Activated CD8-positive, alpha-beta memory T cell treated with anti-CD3 and anti-CD28 coated beads, Interleukin-2, amount 10 ng/mL, durations not matched to agents 7 days and 5 days (primary cell): Measurements from ENCODE around the gene GSS. TPM values are rescaled to one million over a fixed set of nuclear protein-coding genes. Genes with fewer than 3 reads are reported as not detected.

Experiments
- ATAC-seq: fragments of 150-1000 bp; cut with Tn5 transposase; one replicate; pipeline ENCODE4 v1.10.0; 2021; ENCODE audit warnings: moderate library complexity
- CTCF ChIA-PET: fragments of 350-600 bp; sonication (Branson Sonifier 250); formaldehyde crosslinking; loops from one replicate; lab custom pipeline; 2021; ENCODE audit warnings: antibody characterized with exemption; lab: Charles Lee
- DNase-seq: peaks from one replicate; pipeline ENCODE4 v3.0.0-alpha.2; 2020
- H3K27ac Mint-ChIP-seq: one replicate; pipeline ENCODE4 v1.8.0; 2021; ENCODE audit warnings: mild to moderate bottlenecking, mixed read lengths
- H3K27me3 Mint-ChIP-seq: one replicate; pipeline ENCODE4 v1.8.0; 2021; ENCODE audit warnings: mixed read lengths
- H3K36me3 Mint-ChIP-seq: one replicate; pipeline ENCODE4 v1.8.0; 2021; ENCODE audit warnings: mild to moderate bottlenecking, mixed read lengths
- H3K4me1 Mint-ChIP-seq: one replicate; pipeline ENCODE4 v1.8.0; 2021; ENCODE audit warnings: mixed read lengths
- H3K4me3 Mint-ChIP-seq: one replicate; pipeline ENCODE4 v1.8.0; 2021; ENCODE audit warnings: mild to moderate bottlenecking, moderate library complexity, mixed read lengths
- H3K9me3 Mint-ChIP-seq: one replicate; pipeline ENCODE4 v1.8.0; 2022; ENCODE audit warnings: low read depth, mixed read lengths
- total RNA-seq, 2 experiments: library from RNA; stranded (reverse); gene quantifications; one replicate each; pipeline ENCODE4 v1.2.3, GENCODE V29; 2021

The GSS gene
- total RNA-seq, 2 experiments from 2014 or later = 59.4 to 64.6 TPM

DNA sequence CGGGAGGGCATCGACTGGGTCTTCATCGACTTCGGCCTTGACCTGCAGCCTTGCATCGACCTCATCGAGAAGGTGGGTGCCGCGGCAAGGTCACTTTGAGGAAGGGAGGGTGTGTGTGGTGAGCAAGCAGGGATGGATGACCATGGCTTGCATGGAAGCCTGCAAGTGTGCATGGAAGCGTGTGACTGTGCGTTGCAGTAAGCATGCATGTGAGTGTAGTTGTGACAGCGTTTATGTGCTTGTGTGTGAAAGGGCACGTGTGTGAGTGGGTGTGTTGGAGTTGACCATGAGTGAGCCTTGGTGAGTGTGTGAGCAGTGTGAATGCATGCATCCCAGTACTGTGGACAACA lies 32.6 kb upstream of the GSS start:
- H3K27ac Mint-ChIP-seq = no peak overlapping the region

DNA sequence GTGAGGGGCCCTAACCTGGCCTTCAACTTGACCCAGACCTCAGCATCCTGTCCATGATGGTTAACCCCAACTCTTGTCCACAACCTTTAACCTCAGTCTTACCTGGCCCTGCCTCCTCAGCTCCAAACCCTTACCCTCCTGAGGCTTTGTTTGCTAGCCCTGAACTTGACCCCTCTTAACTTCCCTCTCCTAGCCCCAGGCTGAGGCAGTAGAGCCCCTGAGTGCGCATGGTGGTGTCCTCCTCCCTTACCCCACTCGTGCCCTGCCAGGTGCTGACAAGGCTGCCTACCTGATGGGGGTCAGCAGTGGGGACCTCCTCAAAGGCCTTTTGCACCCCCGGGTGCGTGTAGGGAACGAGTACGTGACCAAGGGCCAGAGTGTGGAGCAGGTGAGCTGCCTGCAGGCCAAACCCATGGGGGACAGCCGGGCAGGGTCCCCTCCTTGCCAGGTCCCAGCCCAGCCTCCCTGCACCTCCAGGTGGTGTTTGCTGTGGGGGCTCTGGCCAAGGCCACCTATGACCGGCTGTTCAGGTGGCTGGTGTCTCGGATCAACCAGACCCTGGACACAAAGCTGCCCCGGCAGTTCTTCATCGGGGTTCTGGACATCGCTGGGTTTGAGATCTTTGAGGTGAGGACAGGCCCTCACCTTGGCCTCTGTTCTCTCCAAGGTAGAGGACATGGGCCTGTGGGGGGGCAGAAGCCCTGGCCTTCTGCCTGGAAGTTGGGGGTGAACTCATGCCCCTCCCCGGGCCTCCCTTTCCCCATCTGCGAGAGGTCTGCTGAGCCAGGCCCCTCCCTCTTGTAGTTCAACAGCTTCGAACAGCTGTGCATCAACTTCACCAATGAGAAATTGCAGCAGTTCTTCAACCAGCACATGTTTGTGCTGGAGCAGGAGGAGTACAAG lies 31.9 kb upstream of the GSS start:
- ATAC-seq = no peak
- CTCF ChIA-PET = no interaction called here
- Mint-ChIP-seq H3K27me3 (peaks cover 9% of the 10 kb centered on the region), H3K27ac (no peak overlapping the region), H3K4me1 (no peaks in the 10 kb centered on the region), H3K4me3 (no peak overlapping the region), H3K36me3 (no peaks in the 10 kb centered on the region), H3K9me3 (no peaks in the 10 kb centered on the region)
- DNase-seq = no peak

More for the DNA sequence above, 32.6 kb upstream of the GSS start:
- CTCF ChIA-PET = no interaction called here
- no peaks in the 10 kb centered on the region for H3K36me3 Mint-ChIP-seq
- ATAC-seq (no peak), DNase-seq (no peak)
- no peak overlapping the region for H3K4me3 Mint-ChIP-seq
- no peaks in the 10 kb centered on the region for H3K9me3 Mint-ChIP-seq
- peaks cover 9% of the 10 kb centered on the region for H3K27me3 Mint-ChIP-seq
- no peaks in the 10 kb centered on the region for H3K4me1 Mint-ChIP-seq

DNA sequence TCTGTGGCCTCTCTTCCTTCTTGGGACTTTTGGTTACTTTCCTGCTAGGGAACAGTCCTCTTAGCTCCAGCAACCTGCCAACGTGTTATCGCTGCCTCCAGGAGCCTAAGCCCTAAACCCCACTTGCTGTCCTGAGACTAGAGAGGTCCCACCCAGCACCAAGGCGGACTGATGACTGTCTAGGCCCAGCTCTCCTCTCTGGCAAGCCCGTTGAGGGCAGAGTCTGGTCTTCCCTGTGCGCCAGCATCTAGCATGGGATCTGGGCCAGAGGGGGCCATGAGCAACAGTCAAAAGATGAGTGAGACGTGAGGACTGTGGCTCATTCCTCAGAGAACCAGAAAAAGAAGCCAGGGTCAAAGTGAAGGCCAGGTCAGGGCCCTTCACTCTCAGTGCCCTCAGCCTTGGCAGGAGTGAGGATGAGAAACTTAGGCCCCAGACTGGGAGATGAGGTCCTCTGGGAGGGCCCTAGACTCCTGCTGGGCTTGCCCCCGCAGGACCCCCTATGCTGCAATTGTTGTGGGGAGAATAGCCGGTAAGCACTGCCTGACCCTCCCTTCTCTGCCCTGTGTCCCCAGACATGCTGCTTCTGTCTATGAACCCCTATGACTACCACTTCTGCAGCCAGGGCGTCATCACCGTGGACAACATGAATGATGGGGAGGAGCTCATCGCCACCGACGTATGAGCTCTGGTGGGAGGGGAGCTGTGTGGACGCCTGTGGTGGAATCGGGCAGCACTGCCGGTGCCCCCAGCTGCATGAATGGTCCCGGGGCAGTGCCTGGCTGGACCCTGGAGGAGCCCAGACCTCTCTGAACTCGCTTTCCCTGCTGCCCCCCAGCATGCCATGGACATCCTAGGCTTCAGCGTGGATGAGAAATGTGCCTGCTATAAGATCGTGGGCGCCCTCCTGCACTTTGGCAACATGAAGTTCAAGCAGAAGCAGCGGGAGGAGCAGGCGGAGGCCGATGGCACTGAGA lies 31.0 kb upstream of the GSS start:
- no peak overlapping the region for H3K27ac Mint-ChIP-seq
- no peaks in the 10 kb centered on the region for H3K9me3 Mint-ChIP-seq
- H3K36me3 Mint-ChIP-seq = no peaks in the 10 kb centered on the region
- CTCF ChIA-PET = interaction anchor here (1.6 kb wide), 1 partner anchor 11 kb away, joined by 3 read pairs; no protein-coding TSS in a partner anchor
- peaks cover 11% of the 10 kb centered on the region for H3K27me3 Mint-ChIP-seq
- no peak for DNase-seq
- no peaks in the 10 kb centered on the region for H3K4me1 Mint-ChIP-seq
- ATAC-seq = no peak
- no peak overlapping the region for H3K4me3 Mint-ChIP-seq

DNA sequence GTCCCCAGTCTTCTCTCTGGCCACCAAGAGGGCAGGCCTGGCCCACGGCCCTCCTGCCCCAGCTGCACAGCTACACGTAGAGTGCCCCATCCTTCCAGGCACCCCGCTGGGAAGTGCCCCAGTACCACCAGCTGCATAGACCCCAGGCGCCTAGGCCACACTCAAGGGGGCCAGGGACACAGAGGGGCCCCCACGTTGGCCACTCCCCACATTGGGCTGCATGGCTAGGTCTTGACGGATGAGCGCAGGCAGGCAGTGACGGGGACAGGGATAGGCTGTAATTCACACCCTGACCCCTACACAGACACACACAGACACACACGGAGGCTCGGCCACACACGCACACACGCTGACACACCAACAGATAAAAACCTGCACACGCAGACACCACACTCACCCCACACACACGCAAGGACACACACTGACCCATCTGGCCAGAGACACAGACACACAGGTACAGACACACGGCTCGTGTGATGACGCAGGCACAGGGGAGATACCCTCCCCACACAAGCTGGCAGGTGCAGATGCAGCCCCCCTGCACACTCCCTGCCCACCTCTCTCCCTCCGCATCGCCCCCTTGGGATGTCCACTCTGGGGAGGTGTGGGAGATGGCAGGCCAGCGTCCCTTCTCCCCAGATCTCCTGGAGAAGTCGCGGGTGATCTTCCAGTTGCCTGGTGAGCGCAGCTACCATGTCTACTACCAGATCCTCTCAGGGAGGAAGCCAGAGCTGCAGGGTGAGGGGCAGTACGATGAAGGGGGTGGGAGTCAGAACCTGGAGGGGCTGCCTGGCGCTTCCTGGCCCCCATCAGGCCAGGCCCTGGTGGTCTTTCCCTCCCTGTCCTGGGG lies 30.1 kb upstream of the GSS start:
- H3K4me3 Mint-ChIP-seq = no peak overlapping the region
- H3K9me3 Mint-ChIP-seq = no peaks in the 10 kb centered on the region
- no peaks in the 10 kb centered on the region for H3K4me1 Mint-ChIP-seq
- DNase-seq (no peak), ATAC-seq (no peak)
- no peaks in the 10 kb centered on the region for H3K36me3 Mint-ChIP-seq
- H3K27ac Mint-ChIP-seq = no peak overlapping the region
- CTCF ChIA-PET = interaction anchor here (1.0 to 1.6 kb wide), 2 partner anchors 12 to 112 kb away, joined by 3 to 4 read pairs; no protein-coding TSS in a partner anchor
- H3K27me3 Mint-ChIP-seq = peaks cover 11% of the 10 kb centered on the region

DNA sequence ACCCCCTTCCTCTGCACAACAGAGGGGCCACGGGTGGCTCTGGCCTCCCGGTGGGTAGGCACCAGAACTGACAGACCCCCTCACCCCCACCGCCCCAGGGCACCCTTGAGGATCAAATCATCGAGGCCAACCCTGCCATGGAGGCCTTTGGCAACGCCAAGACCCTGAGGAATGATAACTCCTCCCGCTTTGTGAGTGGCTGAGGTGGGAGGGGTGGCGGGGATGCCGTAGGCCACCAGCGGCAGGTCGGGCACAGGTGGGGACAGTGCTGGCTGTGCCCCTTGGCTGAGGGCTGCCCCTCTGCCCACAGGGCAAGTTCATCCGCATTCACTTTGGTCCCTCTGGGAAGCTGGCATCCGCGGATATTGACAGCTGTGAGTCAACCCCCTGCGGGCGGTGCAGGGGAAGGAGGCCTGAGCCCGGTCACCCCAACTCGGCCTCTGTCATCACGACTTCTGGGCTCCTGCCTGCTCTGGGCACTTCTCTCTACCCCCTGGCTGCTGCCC lies 29.2 kb upstream of the GSS start:
- Mint-ChIP-seq H3K36me3 (no peaks in the 10 kb centered on the region), H3K9me3 (no peaks in the 10 kb centered on the region), H3K27ac (no peak overlapping the region), H3K4me1 (no peaks in the 10 kb centered on the region), H3K27me3 (peaks cover 11% of the 10 kb centered on the region), H3K4me3 (no peak overlapping the region)
- CTCF ChIA-PET = interaction anchor here (1.0 to 1.6 kb wide), 2 partner anchors 13 to 111 kb away, joined by 3 to 4 read pairs; no protein-coding TSS in a partner anchor
- ATAC-seq (no peak), DNase-seq (no peak)

DNA sequence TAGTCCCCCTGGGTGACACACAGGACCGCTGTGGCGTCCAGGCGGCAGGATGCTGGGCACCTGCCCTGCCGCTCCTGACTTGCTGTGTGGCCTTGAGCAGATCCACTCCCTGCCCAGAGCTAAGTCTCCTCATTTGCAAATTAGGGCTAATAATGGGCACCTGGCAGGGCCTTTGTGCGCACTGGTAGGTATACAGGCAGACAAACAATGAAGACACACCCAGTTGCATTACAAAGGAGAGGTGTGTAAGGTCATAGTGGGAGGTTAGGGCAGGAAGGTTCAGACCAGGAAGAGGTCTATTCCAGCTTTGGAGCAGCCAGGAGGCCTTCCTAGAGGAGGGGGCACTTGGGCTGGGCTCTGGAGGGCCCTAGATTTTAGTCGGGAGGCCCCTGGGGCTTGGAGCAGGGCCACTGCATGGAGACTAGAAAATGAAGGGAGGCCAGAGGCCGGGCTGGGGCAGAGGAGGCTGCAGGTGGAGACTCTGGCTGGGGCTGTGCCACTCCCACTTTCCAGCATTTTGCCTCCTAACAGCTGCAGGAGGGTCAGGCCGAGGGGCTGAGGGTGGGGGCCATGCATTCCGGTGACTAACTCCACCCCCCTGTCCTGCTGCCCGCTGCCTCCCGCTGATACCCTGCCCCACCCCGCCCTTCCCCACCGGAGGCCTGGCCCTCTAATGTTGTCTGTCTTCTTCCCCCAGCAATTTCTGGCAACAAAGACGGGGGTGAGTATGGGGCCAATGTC lies 28.6 kb upstream of the GSS start:
- Mint-ChIP-seq H3K4me3 (no peak overlapping the region), H3K4me1 (no peaks in the 10 kb centered on the region), H3K27ac (no peak overlapping the region), H3K9me3 (no peaks in the 10 kb centered on the region), H3K27me3 (peaks cover 11% of the 10 kb centered on the region), H3K36me3 (no peaks in the 10 kb centered on the region)
- no peak for ATAC-seq
- DNase-seq = no peak
- CTCF ChIA-PET = no interaction called here

DNA sequence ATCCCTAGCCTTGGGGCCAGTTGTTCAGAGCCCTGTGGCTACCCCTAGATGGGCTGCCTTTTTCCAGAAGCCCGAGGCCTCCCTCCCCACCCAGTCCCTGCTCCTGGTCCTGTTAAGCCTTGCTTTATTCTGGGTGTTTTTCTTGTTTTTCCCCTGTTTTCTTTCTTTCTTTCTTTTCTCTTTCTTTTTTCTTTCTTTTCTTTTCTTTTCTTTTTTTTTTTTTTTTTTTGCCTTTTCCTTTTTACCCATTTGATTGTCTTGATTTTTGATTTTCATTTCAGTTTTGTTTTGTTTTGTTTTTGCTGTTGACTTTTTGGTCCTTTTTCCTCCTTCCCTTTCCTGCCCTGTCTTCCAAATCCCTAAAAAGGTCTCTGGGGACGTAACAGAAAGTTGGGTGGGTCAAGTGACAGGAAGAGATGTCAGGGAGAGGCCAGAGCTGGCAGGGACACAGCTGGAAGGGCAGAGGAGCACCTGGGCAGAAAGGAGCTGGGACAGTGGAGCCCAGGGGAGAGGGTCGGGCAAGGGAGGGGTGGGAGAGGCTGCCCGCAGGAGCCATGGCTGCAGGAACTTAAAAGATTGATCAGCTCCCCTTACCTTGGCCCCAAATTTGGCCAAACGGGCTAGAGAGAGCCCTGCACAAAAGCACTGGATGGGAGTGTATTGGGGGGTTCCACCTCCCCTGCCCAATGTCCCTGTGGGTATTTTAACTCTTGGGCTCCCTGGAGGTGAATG lies 27.6 kb upstream of the GSS start:
- CTCF ChIA-PET = no interaction called here
- Mint-ChIP-seq H3K4me1 (no peaks in the 10 kb centered on the region), H3K9me3 (no peaks in the 10 kb centered on the region), H3K4me3 (no peak overlapping the region), H3K27ac (no peak overlapping the region), H3K36me3 (no peaks in the 10 kb centered on the region), H3K27me3 (peaks cover 11% of the 10 kb centered on the region)
- no peak for ATAC-seq
- DNase-seq = no peak

DNA sequence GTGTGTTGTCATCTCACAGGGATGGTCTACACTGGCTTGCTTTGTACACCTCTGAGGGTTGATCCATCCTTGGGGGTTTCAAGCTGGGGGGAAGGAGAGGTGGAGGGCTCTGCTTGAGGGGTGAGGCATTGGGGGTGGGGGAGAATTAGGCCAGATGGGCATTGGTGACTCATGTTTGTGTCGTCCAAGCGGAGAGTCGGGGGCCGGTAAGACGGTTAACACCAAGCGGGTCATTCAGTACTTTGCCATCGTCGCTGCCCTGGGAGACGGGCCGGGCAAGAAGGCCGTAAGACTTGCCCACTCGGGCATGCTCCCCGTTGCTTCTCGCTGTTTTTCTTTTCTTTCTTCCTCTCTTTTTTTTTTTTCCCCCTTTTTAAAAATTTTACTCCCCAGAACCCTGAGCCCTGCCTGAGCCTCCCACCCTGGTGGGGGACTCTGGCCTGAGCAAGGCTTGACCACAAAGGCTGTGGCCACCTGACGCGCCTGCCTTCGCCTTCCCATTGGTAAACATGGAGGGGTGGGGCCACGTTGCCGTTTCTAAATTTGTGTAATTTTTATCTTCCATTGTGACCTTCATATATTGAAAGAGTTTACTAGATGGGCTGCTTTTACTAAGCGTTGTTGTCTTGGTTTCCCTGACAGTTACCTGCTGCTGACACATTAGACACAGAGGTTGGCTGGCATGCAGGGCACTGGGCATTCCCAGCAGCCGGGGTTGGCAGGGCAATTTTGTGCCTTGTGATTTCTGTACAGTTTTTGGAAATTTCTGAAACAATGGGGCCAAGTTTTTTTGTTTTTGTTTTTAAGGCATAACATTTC lies 26.9 kb upstream of the GSS start:
- H3K27ac Mint-ChIP-seq = no peak overlapping the region
- DNase-seq = no peak
- no peak for ATAC-seq
- peaks cover 11% of the 10 kb centered on the region for H3K27me3 Mint-ChIP-seq
- H3K4me3 Mint-ChIP-seq = no peak overlapping the region
- no peaks in the 10 kb centered on the region for H3K36me3 Mint-ChIP-seq
- H3K4me1 Mint-ChIP-seq = no peaks in the 10 kb centered on the region
- CTCF ChIA-PET = no interaction called here
- no peaks in the 10 kb centered on the region for H3K9me3 Mint-ChIP-seq

DNA sequence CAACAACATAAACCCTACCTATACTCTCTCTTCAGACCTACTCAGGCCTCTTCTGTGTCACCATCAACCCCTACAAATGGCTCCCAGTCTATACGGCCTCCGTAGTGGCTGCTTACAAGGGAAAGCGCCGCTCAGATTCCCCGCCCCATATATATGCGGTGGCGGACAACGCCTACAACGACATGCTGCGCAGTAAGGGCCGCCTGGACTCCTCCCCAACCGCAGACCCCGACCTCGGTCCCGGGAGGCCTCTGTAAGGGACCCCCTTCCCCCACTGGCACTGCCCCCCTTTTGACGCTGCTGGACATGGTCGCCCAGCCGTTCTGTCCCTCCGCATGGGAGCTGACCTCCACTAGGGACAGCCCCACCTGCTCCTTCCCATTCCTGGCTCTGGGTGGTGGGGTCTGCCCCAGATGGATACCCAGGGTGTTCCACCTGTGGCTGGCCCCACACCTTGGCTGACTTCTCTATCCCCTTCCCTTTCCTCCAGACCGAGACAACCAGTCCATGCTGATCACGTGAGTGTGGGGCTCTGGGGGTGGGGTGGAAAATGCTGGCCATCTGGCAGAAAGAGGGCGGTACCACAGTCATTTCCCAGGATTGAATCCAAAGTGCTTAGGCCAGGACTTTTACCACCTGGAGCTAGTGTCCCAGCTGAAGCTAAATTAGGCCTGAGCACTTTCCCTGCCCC lies 25.1 kb upstream of the GSS start:
- Mint-ChIP-seq H3K4me3 (no peak overlapping the region), H3K4me1 (no peaks in the 10 kb centered on the region), H3K9me3 (no peaks in the 10 kb centered on the region), H3K27ac (no peak overlapping the region), H3K27me3 (peaks cover 10% of the 10 kb centered on the region), H3K36me3 (no peaks in the 10 kb centered on the region)
- CTCF ChIA-PET = no interaction called here
- no peak for DNase-seq
- ATAC-seq = no peak

DNA sequence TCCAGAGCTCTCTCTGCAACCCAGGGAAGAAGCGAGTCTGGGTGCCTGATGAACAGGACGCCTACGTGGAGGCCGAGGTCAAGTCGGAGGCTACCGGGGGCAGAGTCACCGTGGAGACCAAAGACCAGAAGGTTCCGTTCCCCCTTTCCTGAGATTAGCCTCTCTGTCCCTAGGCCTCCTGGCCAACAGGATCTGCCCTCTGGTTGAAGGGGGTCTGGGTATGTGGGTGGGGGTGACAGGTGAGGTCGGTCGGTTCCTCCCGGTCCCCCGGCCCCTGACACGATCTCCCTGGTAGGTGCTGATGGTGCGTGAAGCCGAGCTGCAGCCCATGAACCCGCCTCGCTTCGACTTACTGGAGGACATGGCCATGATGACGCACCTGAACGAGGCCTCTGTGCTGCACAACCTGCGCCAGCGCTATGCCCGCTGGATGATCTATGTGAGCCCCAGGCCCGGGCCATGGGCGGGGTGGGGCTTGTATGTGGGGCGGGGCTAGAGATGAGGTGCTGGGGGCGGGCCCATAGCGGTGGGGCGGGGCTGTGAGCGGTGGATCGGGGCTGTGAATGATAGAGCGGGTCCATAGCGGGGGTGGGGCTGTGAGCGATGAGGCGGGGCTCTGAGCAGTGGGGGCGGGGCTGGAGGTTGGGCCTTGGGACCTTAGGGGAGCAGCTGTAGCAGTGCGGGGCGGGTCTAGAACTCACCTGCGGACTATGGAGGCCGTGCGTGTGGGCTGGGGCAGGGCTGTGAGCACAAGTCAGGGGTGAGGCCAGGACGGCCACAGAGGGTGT lies 24.0 kb upstream of the GSS start:
- no peak for ATAC-seq
- no peaks in the 10 kb centered on the region for H3K4me1 Mint-ChIP-seq
- no peak for DNase-seq
- H3K27ac Mint-ChIP-seq = no peak overlapping the region
- H3K36me3 Mint-ChIP-seq = no peaks in the 10 kb centered on the region
- CTCF ChIA-PET = no interaction called here
- peaks cover 8% of the 10 kb centered on the region for H3K27me3 Mint-ChIP-seq
- H3K9me3 Mint-ChIP-seq = no peaks in the 10 kb centered on the region
- no peak overlapping the region for H3K4me3 Mint-ChIP-seq
